Measurements from ENCODE around the gene POLA1.

DNA sequence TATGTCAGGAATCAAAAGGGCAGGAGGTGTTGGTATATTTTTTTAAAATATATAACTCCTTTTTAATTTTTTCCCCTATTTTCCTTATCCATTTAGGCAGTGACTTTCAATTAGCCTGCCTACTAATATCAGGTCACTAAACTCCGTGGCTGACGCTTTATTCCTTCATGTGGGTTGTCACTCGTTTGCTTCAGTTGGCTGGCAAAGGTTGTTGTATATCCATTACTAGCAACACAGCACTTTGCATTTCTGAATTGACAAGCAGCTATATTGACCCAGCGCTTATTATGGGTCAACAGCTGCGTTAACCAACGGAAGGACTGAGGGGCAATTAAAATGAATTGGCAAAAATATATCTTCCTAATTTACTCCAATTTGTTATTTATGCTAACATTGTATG, 234.4 kb downstream of the POLA1 start:
- TF ChIP-seq, protein P1, sequence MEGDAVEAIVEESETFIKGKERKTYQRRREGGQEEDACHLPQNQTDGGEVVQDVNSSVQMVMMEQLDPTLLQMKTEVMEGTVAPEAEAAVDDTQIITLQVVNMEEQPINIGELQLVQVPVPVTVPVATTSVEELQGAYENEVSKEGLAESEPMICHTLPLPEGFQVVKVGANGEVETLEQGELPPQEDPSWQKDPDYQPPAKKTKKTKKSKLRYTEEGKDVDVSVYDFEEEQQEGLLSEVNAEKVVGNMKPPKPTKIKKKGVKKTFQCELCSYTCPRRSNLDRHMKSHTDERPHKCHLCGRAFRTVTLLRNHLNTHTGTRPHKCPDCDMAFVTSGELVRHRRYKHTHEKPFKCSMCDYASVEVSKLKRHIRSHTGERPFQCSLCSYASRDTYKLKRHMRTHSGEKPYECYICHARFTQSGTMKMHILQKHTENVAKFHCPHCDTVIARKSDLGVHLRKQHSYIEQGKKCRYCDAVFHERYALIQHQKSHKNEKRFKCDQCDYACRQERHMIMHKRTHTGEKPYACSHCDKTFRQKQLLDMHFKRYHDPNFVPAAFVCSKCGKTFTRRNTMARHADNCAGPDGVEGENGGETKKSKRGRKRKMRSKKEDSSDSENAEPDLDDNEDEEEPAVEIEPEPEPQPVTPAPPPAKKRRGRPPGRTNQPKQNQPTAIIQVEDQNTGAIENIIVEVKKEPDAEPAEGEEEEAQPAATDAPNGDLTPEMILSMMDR (conservative IDR thresholded peaks at IDR 0.05; ENCODE audit: low read depth, low read length) = no peak
- TF ChIP-seq POLR2A (IDR thresholded peaks at IDR 0.05; ENCODE audit: low read depth, low read length) = no peak

All from IMR-90 (cell line).